ENCODE measurements around the gene SLCO2A1. TPM values are rescaled to one million over a fixed set of nuclear protein-coding genes. Genes with fewer than 3 reads are reported as not detected.

SLCO2A1 gene
- total RNA-seq, 4 donors from 2014 or later: 15.0 to 33.0 (median 19.2) TPM

DNA sequence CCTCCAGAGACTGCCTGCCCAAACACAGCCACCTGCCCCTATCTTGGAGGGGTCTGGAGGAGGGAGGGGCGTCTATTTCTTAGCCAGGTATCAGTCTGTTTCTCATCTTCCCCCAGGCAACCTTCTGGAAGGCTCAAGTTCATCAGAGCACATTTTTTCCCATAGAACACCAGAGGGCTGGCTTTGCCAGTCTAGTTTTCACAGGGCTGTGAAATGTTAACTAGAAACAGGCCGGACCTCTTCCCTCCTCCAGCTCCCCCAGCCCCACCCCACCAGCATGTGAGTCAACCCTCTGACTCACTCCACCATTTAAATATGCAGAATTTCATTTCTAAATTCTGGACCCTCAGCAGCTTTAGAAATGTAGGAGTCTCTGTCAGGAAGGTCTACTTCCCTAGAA lies 66.9 kb downstream of the SLCO2A1 start:
- Histone ChIP-seq H3K27ac (no peak overlapping the region), H3K36me3 (no peaks in the 10 kb centered on the region), H3K4me1 (no peaks in the 10 kb centered on the region), H3K4me3 (no peak overlapping the region), H3K9me3 (no peaks in the 10 kb centered on the region), H3K27me3 (no peaks in the 10 kb centered on the region)
- TF ChIP-seq, protein P1, sequence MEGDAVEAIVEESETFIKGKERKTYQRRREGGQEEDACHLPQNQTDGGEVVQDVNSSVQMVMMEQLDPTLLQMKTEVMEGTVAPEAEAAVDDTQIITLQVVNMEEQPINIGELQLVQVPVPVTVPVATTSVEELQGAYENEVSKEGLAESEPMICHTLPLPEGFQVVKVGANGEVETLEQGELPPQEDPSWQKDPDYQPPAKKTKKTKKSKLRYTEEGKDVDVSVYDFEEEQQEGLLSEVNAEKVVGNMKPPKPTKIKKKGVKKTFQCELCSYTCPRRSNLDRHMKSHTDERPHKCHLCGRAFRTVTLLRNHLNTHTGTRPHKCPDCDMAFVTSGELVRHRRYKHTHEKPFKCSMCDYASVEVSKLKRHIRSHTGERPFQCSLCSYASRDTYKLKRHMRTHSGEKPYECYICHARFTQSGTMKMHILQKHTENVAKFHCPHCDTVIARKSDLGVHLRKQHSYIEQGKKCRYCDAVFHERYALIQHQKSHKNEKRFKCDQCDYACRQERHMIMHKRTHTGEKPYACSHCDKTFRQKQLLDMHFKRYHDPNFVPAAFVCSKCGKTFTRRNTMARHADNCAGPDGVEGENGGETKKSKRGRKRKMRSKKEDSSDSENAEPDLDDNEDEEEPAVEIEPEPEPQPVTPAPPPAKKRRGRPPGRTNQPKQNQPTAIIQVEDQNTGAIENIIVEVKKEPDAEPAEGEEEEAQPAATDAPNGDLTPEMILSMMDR (IDR thresholded peaks at IDR 0.05): no peak
- TF ChIP-seq POLR2A (IDR thresholded peaks at IDR 0.05): no peak
- DNase-seq: no peak

DNA sequence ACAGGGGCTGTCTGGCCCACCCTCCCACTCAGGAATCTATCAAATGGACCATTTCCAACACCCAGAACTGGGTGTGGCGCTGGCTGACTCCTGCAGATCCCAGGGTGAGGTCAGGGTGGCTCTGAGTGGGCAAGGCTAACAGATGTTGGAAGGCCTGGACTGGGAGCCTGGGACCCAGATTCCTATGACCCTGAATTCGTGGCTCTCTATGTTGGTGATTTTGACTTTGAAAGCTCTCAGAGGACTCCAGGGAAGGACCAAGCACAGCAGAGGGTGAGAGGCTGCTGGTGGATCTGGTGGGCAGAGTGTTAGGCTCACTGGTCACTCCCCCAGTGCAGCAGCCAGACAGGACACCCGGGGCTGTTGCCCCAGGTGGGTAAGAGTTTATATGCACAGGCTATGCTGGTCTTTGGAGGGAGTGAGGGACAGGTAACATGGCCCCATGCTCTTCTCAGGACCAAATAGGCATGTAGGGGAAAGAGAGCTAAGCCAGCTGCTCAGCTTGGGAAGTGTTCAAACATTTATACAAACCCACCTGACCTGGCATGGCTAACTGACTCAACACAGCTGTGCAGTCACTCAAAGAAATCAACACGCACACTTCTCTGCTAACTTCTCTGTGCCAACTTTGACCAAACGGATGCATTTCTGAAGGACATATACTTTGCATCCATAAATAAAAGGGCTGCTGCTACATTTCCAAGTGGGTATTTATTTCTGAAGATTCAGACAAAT lies 71.5 kb downstream of the SLCO2A1 start:
- TF ChIP-seq, protein P1 (IDR thresholded peaks at IDR 0.05): no peak
- no peak for TF ChIP-seq POLR2A (IDR thresholded peaks at IDR 0.05)
- DNase-seq: no peak
- no peaks in the 10 kb centered on the region for H3K36me3 ChIP-seq
- H3K9me3 ChIP-seq: no peaks in the 10 kb centered on the region
- H3K4me1 ChIP-seq: no peaks in the 10 kb centered on the region
- no peaks in the 10 kb centered on the region for H3K27me3 ChIP-seq
- H3K27ac ChIP-seq: no peak overlapping the region
- no peak overlapping the region for H3K4me3 ChIP-seq

DNA sequence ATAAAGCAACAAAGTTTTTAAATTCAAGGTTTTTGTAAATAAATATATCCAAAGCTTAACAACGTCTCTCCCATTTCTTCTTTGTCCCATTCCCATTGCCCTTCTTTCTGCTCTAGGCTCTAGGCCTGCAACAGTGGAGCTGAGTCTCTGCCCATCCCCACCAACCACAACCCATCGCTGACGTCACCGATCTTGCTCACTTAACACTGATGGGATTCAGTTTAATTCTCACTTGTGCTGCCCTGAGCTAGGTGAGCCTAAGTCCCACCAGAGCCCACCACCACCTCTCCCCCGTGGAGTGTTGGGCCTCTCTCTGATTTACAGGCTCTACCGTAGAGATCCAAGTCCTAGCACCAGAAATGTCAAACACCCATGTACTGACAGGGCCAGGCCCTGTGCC lies 72.7 kb downstream of the SLCO2A1 start:
- no peak for DNase-seq

DNA sequence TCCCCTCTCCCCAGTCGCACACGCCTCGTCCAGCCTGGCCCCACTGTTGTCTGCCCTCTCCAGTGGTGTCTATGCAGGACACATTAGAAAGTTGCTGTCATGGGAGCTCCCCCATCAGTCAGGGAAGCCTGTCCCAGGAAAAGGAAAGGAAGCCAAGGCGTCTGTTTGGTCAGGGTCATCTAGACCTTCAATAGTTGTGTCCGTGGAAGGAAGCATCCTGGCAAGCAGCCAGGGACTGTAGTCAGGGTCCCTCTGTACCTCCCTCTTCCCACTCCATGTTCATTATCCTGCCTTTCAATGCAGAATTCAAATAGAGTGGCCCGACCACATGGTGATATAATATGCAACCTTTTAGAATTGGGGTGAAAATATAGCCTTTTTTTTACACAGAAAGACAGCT lies 73.4 kb downstream of the SLCO2A1 start:
- no peak for DNase-seq
- Histone ChIP-seq H3K9me3 (no peaks in the 10 kb centered on the region), H3K4me1 (no peaks in the 10 kb centered on the region), H3K27ac (no peak overlapping the region), H3K4me3 (no peak overlapping the region), H3K36me3 (no peaks in the 10 kb centered on the region), H3K27me3 (no peaks in the 10 kb centered on the region)
- TF ChIP-seq, protein P1 (IDR thresholded peaks at IDR 0.05): no peak
- no peak for TF ChIP-seq POLR2A (IDR thresholded peaks at IDR 0.05)

More for the DNA sequence above, 72.7 kb downstream of the SLCO2A1 start:
- H3K27me3 ChIP-seq: no peaks in the 10 kb centered on the region
- no peak overlapping the region for H3K4me3 ChIP-seq
- no peaks in the 10 kb centered on the region for H3K36me3 ChIP-seq
- no peaks in the 10 kb centered on the region for H3K9me3 ChIP-seq
- TF ChIP-seq POLR2A (IDR thresholded peaks at IDR 0.05): no peak
- TF ChIP-seq, protein P1 (IDR thresholded peaks at IDR 0.05): no peak
- H3K27ac ChIP-seq: no peak overlapping the region
- no peaks in the 10 kb centered on the region for H3K4me1 ChIP-seq

DNA sequence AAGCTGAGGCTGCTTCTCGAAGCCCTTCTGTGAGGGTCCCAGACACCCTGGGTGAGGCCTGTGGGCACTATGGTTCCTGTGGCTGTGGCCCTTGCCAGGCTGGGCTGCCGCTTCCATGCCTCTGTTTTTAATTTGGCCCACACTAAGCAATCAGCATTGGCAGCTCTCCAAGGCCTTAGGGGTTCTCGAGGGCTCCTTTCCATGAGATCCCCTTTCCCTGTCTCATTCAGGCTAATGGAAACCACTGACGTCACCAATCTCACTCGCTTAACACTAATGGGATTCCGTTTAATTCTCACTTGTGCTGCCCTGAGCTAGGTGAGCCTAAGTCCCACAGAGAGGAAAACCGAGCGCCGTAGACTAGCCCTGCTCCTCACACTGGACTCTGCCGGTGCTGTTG lies 73.8 kb downstream of the SLCO2A1 start:
- Histone ChIP-seq H3K36me3 (no peaks in the 10 kb centered on the region), H3K4me1 (no peaks in the 10 kb centered on the region), H3K4me3 (no peak overlapping the region), H3K27me3 (no peaks in the 10 kb centered on the region), H3K27ac (no peak overlapping the region), H3K9me3 (no peaks in the 10 kb centered on the region)
- TF ChIP-seq, protein P1 (IDR thresholded peaks at IDR 0.05): no peak
- no peak for TF ChIP-seq POLR2A (IDR thresholded peaks at IDR 0.05)
- DNase-seq: no peak

Measured in Peyer's patch (tissue), 4 donors.